GM12891 (cell line): Measurements from ENCODE around the gene IFT88.

ENCODE experiments used
- PAX5 ChIP-seq: IDR thresholded peaks from 2 replicates; pipeline ENCODE4 v1.6.1; 2011; ENCODE audit warnings: low read length, moderate library complexity, mild to moderate bottlenecking; ENCODE audit not compliant: insufficient read depth, severe bottlenecking
- POLR2A ChIP-seq: IDR thresholded peaks from 2 replicates; pipeline ENCODE4 v1.6.1; 2011; ENCODE audit warnings: low read depth, low read length, control low read depth
- POLR2AphosphoS5 ChIP-seq: IDR thresholded peaks from 2 replicates; pipeline ENCODE4 v1.6.1; 2011; ENCODE audit warnings: low read depth, low read length, control low read depth
- POU2F2 ChIP-seq: IDR thresholded peaks from 2 replicates; pipeline ENCODE4 v1.6.1; 2011; ENCODE audit warnings: low read depth, mild to moderate bottlenecking, control low read depth, low read length, moderate library complexity
- TAF1 ChIP-seq: IDR thresholded peaks from 2 replicates; pipeline ENCODE4 v1.6.1; 2011; ENCODE audit warnings: low read depth, low read length, control low read depth

GRCh38 chr13:20583803-20584293 lies 16.9 kb downstream of the IFT88 start:
- no peak for TF ChIP-seq POLR2A
- TF ChIP-seq POLR2AphosphoS5, result no peak
- TF ChIP-seq TAF1, result no peak
- no peak for TF ChIP-seq POU2F2
- no peak for TF ChIP-seq PAX5
